HG02759 (cell line): Measurements from ENCODE around the gene SMARCA2.
A peak's percentile ranks its signal among the peaks of the same experiment; 100 is the strongest.
"Not testable (repeated sequence)": the region's sequence is repeated elsewhere in the genome, so short reads cannot be mapped to it uniquely, and the experiment has no call there.

Source experiments
- ATAC-seq: cut with Tn5 transposase; IDR thresholded peaks from one replicate; pipeline ENCODE4 v1.9.1; 2021; ENCODE audit warnings: mild to moderate bottlenecking, moderate library complexity; ENCODE audit not compliant: unreplicated experiment

SMARCA2 gene

GRCh38 chr9:2134391-2134790, 119.2 kb downstream of the SMARCA2 start:
- ATAC-seq, result no peak

GRCh38 chr9:2138646-2139045, 123.5 kb downstream of the SMARCA2 start:
- ATAC-seq, result no peak

GRCh38 chr9:2140600-2141223, 125.6 kb downstream of the SMARCA2 start:
- no peak for ATAC-seq

- ATAC-seq, result no peak
These were observed 127.1 kb downstream of the SMARCA2 start for GRCh38 chr9:2142212-2142611.

DNA sequence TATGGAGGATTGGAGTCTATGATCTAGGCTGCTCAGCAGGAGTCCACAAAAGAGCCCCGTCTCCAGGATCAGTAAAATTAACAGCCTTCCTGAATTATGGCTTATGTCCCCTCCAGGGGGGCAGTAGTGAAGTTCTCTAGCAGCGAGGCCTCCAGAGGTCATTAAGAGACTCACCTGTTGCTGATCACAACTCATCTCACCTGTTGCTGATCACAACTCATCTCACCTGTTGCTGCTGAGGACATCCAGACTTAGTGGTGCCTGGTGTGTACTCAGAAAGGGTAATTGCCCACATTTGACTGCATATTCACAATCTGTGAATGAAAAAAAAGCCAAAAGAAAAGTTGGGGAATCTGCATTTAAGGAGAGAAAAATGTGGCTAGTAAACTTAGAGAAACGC, 129.5 kb downstream of the SMARCA2 start:
- no peak for ATAC-seq

DNA sequence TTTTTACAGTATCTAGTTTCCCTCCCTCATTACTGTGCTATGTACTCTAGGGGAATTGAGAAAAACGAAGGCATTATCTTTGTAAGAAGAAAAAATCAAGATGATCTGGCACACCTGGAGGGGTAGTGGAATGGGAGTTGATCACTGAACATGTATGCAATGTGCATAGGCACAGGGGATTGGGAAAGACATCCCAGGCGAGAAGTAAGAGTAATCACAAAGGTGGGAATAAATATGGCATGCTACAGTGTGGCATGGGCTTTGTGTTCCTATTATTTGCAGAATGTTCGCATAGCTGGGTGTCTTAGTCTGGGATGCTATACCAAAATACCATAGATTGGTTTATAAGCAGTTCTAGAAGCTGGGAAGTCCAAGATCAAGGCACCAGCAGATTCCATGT, 130.6 kb downstream of the SMARCA2 start:
- no peak for ATAC-seq

- not testable (repeated sequence) for ATAC-seq
These were observed 131.6 kb downstream of the SMARCA2 start for GRCh38 chr9:2146700-2147099.

- no peak for ATAC-seq
These were observed 135.2 kb downstream of the SMARCA2 start for GRCh38 chr9:2150338-2150737.

- ATAC-seq, result no peak
These were observed 136.0 kb downstream of the SMARCA2 start for GRCh38 chr9:2151171-2151570.

- no peak for ATAC-seq
These were observed 138.0 kb downstream of the SMARCA2 start for GRCh38 chr9:2152966-2153629.

GRCh38 chr9:2153630-2154217, 138.6 kb downstream of the SMARCA2 start:
- no peak for ATAC-seq

GRCh38 chr9:2154731-2155130, 139.6 kb downstream of the SMARCA2 start:
- no peak for ATAC-seq

- no peak for ATAC-seq
These were observed 140.8 kb downstream of the SMARCA2 start for GRCh38 chr9:2155966-2156365.

- ATAC-seq, result peak; percentile 46
These were observed 142.3 kb downstream of the SMARCA2 start for GRCh38 chr9:2157277-2158110.

- ATAC-seq, result peak; percentile 65
These were observed 143.0 kb downstream of the SMARCA2 start for GRCh38 chr9:2158111-2158610.

DNA sequence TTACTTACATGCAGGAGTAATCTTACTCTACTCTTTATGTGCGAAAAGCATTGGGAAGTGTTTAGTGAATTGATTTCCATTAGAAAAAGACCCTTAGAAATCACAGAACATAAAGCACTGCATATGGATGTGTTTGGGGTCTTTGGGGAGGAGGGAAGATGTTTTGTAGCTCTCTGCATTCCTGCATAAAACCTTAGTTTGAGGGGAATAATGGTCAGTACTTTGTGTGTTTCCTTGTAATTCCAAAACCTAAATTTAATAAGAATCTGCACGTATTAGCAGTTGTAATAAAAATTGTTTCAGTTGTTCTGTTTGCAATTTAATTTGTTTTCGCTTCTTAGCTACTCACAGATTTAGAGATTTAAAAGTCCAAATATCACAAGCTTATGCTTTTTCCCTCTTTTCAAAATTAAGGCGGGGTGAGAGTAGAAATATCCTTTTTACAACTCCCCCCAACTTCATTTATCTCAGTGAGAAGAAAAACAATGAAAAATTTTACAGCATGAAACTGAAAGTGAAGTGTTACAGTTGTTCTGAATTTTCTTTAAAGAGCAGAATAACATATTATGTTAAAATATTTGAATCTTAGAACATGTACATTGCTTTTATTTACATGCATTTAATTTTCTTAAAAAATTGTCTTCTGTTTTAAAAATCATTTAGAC, 143.8 kb downstream of the SMARCA2 start:
- no peak for ATAC-seq

DNA sequence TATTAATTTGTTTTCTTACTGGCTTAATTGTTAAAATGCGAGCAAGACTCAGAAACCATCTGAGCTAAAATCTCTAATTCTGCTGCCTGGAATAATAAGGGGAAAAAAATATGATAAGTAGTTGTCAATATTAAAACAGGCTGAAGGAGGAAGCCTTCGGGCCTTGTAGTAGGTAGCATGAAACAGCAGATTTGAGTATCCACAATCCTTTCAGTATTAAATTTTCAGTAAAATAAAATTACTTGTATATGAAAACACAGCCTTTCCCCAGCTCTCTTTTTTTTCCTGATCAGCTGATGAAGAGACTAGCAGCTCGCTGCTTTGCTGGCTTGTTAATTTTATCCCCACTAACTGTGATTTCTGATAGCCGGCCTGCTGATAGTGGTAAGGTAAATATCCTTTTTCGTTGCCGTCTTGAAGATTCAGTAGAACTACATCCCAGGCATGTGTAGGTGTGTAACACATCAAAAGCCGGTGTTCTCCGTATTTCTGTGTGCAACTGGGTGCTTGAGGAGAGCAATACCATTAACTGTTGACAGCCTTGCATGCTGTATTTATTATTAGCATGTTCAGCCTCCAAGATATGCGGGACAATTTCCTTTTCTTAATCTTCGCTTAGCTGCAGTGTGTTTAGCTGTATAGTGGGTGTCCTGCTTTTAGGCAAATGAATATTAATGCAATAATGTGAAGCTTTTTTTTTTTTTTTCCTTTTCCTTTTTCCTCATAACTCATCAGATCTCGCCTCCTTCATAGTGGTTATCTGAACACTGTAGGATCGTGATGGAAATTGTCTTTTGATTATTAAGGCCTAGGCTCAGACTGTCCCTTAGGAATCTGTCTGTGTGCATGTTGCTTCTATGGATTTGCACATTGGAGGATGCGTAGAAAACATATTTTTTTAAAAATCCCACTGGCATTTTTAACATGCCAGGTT, 144.6 kb downstream of the SMARCA2 start:
- no peak for ATAC-seq

GRCh38 chr9:2161661-2162060, 146.5 kb downstream of the SMARCA2 start:
- no peak for ATAC-seq

DNA sequence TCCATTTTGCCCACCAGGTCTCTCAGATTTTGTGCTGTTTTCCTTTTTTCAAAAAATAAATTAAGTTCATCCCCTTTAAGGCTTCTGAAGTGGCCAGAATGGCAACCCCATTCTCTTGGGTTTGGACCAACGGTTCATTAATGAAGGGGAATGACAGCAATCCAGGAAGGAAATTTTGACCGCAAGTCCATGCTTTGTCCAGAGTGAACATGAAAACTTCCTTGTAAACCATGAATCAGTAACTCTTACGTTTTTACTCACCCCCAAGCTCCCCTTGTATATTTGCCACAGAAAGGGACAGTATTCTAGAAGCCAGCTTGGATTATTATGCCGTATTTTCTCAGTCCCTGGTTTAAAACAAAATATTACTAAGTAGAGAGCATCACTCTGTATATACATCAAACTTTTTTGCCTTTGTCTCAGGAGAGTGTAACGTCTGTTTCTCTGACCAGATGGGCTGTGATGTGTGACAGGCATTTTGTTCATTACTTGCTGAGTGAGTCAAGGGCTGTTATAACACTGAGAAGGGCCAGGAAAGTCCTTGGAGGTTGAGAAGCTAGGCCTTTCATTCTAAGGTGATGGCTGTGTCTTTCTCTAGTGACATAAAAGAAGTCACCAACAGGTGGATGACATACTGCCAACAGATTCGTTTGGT, 148.2 kb downstream of the SMARCA2 start:
- ATAC-seq, result no peak
